ENCODE measurements around the gene YARS1.

DNA sequence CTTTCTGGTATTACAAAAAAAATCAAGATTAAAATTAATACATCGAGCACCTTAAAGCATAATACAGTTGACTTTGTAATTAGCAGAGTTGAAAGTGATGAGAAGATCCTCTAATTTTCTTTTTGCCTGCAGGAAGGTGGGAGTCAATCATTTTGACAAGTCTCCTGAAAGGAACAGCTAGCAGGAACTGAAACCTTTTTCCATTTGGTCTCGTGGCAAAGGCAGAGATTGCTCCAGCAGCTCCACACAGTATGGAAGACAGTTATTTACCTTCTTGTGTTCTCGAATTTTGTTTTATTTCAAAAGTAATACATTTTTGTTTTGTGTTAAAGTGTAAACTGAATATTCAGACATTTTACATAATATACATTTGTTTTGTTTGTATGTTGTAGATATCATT is 8.0 kb upstream of the YARS1 start:
- TF ChIP-seq, protein P1, sequence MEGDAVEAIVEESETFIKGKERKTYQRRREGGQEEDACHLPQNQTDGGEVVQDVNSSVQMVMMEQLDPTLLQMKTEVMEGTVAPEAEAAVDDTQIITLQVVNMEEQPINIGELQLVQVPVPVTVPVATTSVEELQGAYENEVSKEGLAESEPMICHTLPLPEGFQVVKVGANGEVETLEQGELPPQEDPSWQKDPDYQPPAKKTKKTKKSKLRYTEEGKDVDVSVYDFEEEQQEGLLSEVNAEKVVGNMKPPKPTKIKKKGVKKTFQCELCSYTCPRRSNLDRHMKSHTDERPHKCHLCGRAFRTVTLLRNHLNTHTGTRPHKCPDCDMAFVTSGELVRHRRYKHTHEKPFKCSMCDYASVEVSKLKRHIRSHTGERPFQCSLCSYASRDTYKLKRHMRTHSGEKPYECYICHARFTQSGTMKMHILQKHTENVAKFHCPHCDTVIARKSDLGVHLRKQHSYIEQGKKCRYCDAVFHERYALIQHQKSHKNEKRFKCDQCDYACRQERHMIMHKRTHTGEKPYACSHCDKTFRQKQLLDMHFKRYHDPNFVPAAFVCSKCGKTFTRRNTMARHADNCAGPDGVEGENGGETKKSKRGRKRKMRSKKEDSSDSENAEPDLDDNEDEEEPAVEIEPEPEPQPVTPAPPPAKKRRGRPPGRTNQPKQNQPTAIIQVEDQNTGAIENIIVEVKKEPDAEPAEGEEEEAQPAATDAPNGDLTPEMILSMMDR (IDR thresholded peaks at IDR 0.05; ENCODE audit: low read depth, low read length, missing input control), result no peak
- TF ChIP-seq TAF1 (conservative IDR thresholded peaks at IDR 0.05), result no peak
- no peak for TF ChIP-seq SP1 (IDR thresholded peaks at IDR 0.05)
- TF ChIP-seq RAD21 (IDR thresholded peaks at IDR 0.05), result no peak
- TF ChIP-seq YY1 (IDR thresholded peaks at IDR 0.05), result no peak

Measured in liver (tissue), 3 donors.